GM23248 (cell line): ENCODE measurements around the gene PLXDC2.

ENCODE experiments used
- EZH2 ChIP-seq: fragments of 200-600 bp; sonication (generic); IDR thresholded peaks from 2 replicates; pipeline ENCODE4 v1.6.1; 2018; ENCODE audit warnings: antibody characterized with exemption, mild to moderate bottlenecking; ENCODE audit not compliant: insufficient read depth, poor library complexity, severe bottlenecking
- EZH2phosphoT487 ChIP-seq: fragments of 200-600 bp; sonication (generic); IDR thresholded peaks from 2 replicates; pipeline ENCODE4 v1.6.1; 2018; ENCODE audit warnings: antibody characterized with exemption, moderate library complexity, mild to moderate bottlenecking, low read depth; ENCODE audit not compliant: insufficient read depth

- TF ChIP-seq EZH2 = no peak
- no peak for TF ChIP-seq EZH2phosphoT487
These were observed 117.5 kb downstream of the PLXDC2 start for GRCh38 chr10:19933772-19934171.
